WERI-Rb-1 (cell line): Measurements from ENCODE around the gene CTDP1.

Source experiments
- DNase-seq: peaks from one replicate; pipeline ENCODE4 v3.0.0-alpha.2; 2020
- H3K27ac ChIP-seq: fragments of 250-450 bp; sonication (Bioruptor Pico); 2 replicates; pipeline ENCODE4 v1.5.1; 2020; ENCODE audit warnings: mild to moderate bottlenecking, moderate library complexity
- H3K27me3 ChIP-seq: fragments of 250-450 bp; sonication (Bioruptor Pico); 2 replicates; pipeline ENCODE4 v1.5.1; 2021; ENCODE audit warnings: mild to moderate bottlenecking, low read depth, moderate library complexity; ENCODE audit not compliant: insufficient read depth, severe bottlenecking
- H3K36me3 ChIP-seq: fragments of 250-450 bp; sonication (Bioruptor Pico); 2 replicates; pipeline ENCODE4 v1.5.1; 2020; ENCODE audit warnings: mild to moderate bottlenecking, moderate library complexity
- H3K4me3 ChIP-seq: 2 replicates; pipeline ENCODE4 v1.5.1; 2011; ENCODE audit warnings: low read depth, mild to moderate bottlenecking, control low read depth, low read length
- H3K9me3 ChIP-seq: fragments of 250-450 bp; sonication (Bioruptor Pico); 2 replicates; pipeline ENCODE4 v1.5.1; 2021; ENCODE audit warnings: mild to moderate bottlenecking, moderate library complexity; ENCODE audit not compliant: severe bottlenecking
- TF ChIP-seq, protein P1 (sequence below): IDR thresholded peaks from 2 replicates; pipeline ENCODE4 v1.5.1; 2011; ENCODE audit warnings: low read depth, mild to moderate bottlenecking, control low read depth, inconsistent platforms, low read length

The CTDP1 gene

DNA sequence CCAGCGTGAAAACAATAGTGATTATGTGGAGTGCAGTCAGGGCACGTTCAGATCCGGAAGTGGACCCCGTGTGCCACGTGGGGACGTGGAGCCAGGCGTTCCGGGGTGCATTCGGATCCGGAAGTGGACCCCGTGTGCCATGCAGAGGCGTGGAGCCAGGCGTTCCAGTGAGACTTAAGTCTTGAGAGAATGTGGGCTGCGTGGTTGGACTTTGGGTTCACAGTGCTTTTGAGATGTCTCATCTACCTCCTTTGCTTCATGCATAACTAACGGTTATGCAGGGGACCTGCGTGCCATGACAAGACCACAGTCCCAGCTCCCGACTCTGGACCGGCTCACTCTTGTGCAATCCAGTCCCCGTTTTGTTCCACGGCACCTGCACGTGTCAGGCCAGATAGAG lies 28.8 kb downstream of the CTDP1 start:
- peaks cover 75% of the 10 kb centered on the region for H3K36me3 ChIP-seq

DNA sequence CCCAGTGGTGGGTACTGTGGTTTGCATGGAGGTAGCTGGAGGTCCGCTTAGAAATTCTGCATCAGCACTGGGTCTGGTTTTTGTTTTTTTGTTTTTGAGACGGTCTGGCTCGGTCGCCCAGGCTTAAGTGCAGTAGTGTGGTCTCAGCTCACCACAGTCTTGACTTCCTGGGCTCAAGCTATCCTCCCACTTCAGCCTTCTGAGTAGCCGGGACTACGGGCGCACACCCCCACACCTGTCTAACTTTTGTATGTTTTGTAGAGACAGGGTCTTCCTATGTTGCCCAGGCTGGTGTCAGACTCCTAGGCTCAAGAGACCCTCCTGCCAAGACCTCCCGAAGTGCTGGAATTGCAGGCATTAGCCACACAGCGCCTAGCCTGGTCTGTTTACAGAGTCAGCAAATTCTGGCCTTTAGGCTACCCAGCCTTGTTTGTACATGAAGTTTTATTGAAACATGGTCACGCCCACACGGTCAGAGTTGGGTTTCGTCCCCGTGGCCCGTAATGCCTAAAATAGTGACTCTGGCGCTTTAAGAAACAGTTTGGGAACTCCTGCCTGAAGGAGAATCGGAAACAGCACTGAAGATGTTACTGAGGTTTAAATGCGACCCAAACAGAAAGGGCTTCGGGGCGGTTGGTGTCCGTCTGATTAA lies 32.7 kb downstream of the CTDP1 start:
- Histone ChIP-seq H3K27me3 (no peaks in the 10 kb centered on the region), H3K27ac (no peak overlapping the region), H3K9me3 (no peaks in the 10 kb centered on the region), H3K4me3 (no peak overlapping the region), H3K36me3 (peaks cover 65% of the 10 kb centered on the region)
- no peak for DNase-seq
- TF ChIP-seq, protein P1, sequence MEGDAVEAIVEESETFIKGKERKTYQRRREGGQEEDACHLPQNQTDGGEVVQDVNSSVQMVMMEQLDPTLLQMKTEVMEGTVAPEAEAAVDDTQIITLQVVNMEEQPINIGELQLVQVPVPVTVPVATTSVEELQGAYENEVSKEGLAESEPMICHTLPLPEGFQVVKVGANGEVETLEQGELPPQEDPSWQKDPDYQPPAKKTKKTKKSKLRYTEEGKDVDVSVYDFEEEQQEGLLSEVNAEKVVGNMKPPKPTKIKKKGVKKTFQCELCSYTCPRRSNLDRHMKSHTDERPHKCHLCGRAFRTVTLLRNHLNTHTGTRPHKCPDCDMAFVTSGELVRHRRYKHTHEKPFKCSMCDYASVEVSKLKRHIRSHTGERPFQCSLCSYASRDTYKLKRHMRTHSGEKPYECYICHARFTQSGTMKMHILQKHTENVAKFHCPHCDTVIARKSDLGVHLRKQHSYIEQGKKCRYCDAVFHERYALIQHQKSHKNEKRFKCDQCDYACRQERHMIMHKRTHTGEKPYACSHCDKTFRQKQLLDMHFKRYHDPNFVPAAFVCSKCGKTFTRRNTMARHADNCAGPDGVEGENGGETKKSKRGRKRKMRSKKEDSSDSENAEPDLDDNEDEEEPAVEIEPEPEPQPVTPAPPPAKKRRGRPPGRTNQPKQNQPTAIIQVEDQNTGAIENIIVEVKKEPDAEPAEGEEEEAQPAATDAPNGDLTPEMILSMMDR, result no peak

More for the DNA sequence above, 28.8 kb downstream of the CTDP1 start:
- no peak for DNase-seq
- Histone ChIP-seq H3K9me3 (no peaks in the 10 kb centered on the region), H3K27me3 (no peaks in the 10 kb centered on the region), H3K27ac (no peak overlapping the region), H3K4me3 (no peak overlapping the region)
- TF ChIP-seq, protein P1, result no peak

DNA sequence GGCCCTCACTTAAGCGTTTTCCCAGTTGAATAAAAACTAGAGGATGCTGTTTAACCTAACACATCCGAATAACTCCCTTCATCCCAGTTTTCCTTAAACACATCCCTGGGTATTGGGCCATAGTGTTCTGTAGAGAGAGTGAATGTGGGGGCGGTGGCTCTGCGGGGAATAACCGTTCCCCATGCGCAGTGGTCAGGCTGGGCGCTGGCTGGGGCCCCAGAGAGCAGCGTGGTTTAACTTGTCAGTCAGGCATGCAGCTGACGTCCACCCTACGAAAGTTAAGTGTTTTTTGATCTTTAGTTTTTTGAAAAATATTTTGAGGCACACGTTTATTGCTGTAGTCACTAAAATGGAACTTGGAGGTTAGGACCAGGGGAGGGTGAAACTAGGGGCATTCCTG lies 33.7 kb downstream of the CTDP1 start:
- Histone ChIP-seq H3K27ac (no peak overlapping the region), H3K27me3 (no peaks in the 10 kb centered on the region), H3K9me3 (no peaks in the 10 kb centered on the region), H3K4me3 (no peak overlapping the region), H3K36me3 (peaks cover 65% of the 10 kb centered on the region)
- TF ChIP-seq, protein P1, result no peak
- no peak for DNase-seq

DNA sequence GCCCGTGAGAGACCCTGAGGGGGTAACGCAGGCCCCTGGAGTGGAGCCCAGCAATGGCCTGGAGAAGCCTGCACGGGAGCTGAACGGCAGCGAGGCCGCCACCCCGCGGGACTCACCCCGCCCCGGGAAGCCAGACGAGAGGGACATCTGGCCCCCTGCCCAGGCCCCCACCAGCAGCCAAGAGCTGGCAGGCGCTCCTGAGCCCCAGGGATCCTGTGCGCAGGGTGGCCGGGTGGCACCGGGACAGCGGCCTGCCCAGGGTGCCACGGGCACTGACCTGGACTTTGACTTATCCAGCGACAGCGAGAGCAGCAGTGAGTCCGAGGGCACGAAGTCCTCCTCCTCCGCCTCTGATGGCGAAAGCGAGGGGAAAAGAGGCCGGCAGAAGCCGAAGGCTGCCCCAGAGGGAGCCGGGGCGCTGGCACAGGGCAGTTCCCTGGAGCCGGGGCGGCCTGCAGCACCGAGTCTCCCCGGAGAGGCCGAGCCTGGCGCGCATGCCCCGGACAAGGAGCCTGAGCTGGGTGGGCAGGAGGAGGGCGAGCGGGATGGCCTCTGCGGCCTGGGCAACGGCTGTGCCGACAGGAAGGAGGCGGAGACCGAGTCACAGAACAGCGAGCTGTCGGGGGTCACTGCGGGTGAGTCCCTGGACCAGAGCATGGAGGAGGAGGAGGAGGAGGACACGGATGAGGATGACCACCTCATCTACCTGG lies 35.1 kb downstream of the CTDP1 start:
- Histone ChIP-seq H3K27ac (no peak overlapping the region), H3K9me3 (no peaks in the 10 kb centered on the region), H3K27me3 (no peaks in the 10 kb centered on the region), H3K4me3 (no peak overlapping the region), H3K36me3 (peaks cover 71% of the 10 kb centered on the region)
- TF ChIP-seq, protein P1, result no peak
- DNase-seq, result no peak

DNA sequence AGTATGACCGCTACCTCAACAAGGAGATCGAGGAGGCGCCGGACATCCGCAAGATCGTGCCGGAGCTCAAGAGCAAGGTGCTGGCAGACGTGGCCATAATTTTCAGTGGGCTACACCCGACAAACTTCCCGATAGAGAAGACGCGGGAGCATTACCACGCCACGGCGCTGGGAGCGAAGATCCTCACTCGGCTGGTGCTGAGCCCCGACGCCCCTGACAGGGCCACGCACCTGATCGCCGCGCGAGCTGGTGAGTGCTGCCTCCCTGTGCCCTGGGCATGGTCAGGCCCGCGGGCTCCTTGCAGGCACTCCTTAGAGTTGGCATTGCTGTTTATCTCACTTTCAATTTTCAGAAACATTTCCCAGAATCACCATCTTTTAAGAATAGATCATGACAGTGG lies 35.7 kb downstream of the CTDP1 start:
- H3K9me3 ChIP-seq, result no peaks in the 10 kb centered on the region

More for the DNA sequence above, 35.7 kb downstream of the CTDP1 start:
- DNase-seq, result no peak
- no peaks in the 10 kb centered on the region for H3K27me3 ChIP-seq
- H3K36me3 ChIP-seq, result peaks cover 68% of the 10 kb centered on the region
- H3K27ac ChIP-seq, result no peak overlapping the region
- TF ChIP-seq, protein P1, result no peak
- no peak overlapping the region for H3K4me3 ChIP-seq
